ENCODE measurements around the gene GRHPR.
"Not testable (repeated sequence)": the region's sequence is repeated elsewhere in the genome, so short reads cannot be mapped to it uniquely, and the experiment has no call there.

- TF ChIP-seq CTCF, POLR2A, POLR2AphosphoS5 (IDR thresholded peaks at IDR 0.05): not testable (repeated sequence)
Measured at GRCh38 chr9:37477987-37478619, 55.6 kb downstream of the GRHPR start.
